GM21381 (cell line): ENCODE data around the gene PTGDR2.

Source experiments
- ATAC-seq: cut with Tn5 transposase; IDR thresholded peaks from one replicate; pipeline ENCODE4 v1.9.1; 2021; ENCODE audit warnings: mild to moderate bottlenecking, moderate library complexity; ENCODE audit not compliant: unreplicated experiment

The PTGDR2 gene

GRCh38 chr11:60855726-60856633, at the start of gene PTGDR2:
PTGDR2 (minus strand) TSS chr11:60855950; CDS start chr11:60853722, 2,228 bp downstream.
- no peak for ATAC-seq

GRCh38 chr11:60905047-60905446, 49.3 kb upstream of the PTGDR2 start:
- no peak for ATAC-seq

- no peak for ATAC-seq
These were observed 46.9 kb upstream of the PTGDR2 start for GRCh38 chr11:60902625-60903024.

GRCh38 chr11:60900673-60901404, 45.1 kb upstream of the PTGDR2 start:
- no peak for ATAC-seq

GRCh38 chr11:60899977-60900376, 44.2 kb upstream of the PTGDR2 start:
- ATAC-seq, result no peak

GRCh38 chr11:60899046-60899936, 43.5 kb upstream of the PTGDR2 start:
- no peak for ATAC-seq

GRCh38 chr11:60897496-60897895, 41.7 kb upstream of the PTGDR2 start:
- ATAC-seq, result no peak

GRCh38 chr11:60895687-60896086, 39.9 kb upstream of the PTGDR2 start:
- no peak for ATAC-seq

- no peak for ATAC-seq
These were observed 35.5 kb upstream of the PTGDR2 start for GRCh38 chr11:60891103-60891741.

GRCh38 chr11:60890696-60891095, 34.9 kb upstream of the PTGDR2 start:
- ATAC-seq, result no peak

- no peak for ATAC-seq
These were observed 34.1 kb upstream of the PTGDR2 start for GRCh38 chr11:60889869-60890311.

- ATAC-seq, result no peak
These were observed 31.8 kb upstream of the PTGDR2 start for GRCh38 chr11:60887556-60887955.

GRCh38 chr11:60880643-60881282, 25.0 kb upstream of the PTGDR2 start:
- ATAC-seq, result no peak

- ATAC-seq, result no peak
These were observed 24.3 kb upstream of the PTGDR2 start for GRCh38 chr11:60879971-60880588.

- no peak for ATAC-seq
These were observed 23.4 kb upstream of the PTGDR2 start for GRCh38 chr11:60879104-60879503.

GRCh38 chr11:60878245-60879101, 22.7 kb upstream of the PTGDR2 start:
- no peak for ATAC-seq

- no peak for ATAC-seq
These were observed 20.4 kb upstream of the PTGDR2 start for GRCh38 chr11:60876168-60876485.

- no peak for ATAC-seq
These were observed 19.8 kb upstream of the PTGDR2 start for GRCh38 chr11:60875366-60876167.
